HG03108 (cell line): Measurements from ENCODE around the gene NCK1.
"Not testable (repeated sequence)": the region's sequence is repeated elsewhere in the genome, so short reads cannot be mapped to it uniquely, and the experiment has no call there.

Experiments
- ATAC-seq: cut with Tn5 transposase; IDR thresholded peaks from one replicate; pipeline ENCODE4 v1.9.1; 2021; ENCODE audit warnings: moderate library complexity; ENCODE audit not compliant: unreplicated experiment

NCK1 gene

DNA sequence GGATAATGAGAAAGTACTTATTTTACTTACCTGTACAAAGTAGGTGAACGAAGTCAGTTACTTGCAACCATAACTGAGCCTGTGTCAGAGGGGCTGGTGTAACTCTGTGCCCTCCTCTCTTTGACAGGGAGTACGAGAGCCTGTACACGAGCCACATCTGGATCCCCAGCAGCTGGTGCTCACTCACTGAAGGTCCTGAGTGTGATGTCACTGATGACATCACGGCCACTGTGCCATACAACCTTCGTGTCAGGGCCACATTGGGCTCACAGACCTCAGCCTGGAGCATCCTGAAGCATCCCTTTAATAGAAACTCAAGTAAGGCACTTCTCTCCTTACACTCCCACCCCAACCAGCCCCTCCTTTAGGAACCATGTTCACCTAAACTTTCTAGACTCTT lies 120.0 kb downstream of the NCK1 start:
- ATAC-seq: no peak

DNA sequence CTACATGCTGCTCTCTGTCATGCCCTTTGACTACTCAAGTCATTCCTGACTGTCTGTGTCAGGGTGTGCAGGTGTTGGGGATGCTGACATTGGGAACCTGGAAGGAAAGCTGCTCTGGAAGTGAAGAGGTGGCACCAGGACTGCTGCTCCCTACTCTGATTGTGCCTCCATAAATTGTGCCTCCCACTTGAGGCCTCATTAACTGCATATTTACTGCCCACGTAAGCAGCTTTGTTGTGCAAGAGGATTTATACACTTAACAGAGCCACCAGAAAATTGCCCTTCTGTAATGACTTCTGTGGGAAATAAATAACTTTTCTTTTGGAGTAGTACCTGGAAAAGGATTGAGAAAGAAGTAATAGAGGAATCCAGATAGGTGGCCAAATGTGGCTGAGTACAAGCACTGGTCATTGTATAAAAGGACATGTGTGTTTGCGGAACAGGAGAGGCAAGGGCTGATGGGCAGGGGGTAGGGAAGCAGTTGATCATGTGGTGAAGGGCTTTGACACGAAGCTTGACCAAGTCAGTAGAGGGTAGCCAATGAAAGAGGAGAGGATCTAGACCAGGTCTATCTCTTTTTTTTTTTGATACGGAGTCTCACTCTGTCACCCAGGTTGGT lies 120.6 kb downstream of the NCK1 start:
- ATAC-seq: no peak

DNA sequence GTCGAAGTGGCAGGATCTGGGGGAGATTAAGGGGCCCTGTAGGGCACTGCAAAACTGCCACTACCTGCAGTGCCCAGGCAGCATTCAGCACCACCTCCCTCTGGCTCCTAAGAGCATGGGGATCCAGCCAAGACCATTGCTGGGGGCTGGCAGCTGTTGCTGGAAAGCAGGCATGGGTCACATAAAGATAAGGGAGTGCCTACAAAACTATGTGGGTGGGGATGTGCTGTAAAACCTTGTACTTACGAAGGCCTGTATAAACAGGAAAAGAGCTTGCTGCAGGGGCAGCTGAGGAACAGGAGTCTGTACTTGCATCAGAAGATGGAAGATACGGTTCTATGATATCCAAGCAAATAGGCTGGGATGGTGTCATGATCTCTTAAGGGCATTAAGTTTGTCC lies 122.8 kb downstream of the NCK1 start:
- no peak for ATAC-seq

DNA sequence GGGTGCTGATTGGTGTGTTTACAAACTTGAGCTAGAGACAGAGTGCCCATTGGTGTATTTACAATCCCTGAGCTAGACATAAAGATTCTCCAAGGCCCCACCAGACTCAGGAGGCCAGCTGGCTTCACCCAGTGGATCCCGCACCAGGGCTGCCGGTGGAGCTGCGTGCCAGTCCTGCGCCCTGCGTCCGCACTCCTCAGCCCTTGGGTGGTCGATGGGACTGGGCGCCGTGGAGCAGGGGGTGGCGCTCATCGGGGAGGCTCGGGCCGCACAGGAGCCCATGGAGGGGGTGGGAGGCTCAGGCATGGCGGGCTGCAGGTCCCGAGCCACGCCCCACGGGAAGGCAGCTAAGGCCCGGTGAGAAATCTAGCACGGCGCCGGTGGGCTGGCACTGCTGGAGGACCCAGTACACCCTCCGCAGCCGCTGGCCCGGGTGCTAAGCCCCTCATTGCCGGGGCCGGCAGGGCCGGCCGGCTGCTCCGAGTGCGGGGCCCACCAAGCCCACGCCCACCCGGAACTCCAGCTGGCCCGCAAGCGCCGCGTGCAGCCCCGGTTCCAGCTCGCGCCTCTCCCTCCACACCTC lies 125.5 kb downstream of the NCK1 start:
- not testable (repeated sequence) for ATAC-seq

DNA sequence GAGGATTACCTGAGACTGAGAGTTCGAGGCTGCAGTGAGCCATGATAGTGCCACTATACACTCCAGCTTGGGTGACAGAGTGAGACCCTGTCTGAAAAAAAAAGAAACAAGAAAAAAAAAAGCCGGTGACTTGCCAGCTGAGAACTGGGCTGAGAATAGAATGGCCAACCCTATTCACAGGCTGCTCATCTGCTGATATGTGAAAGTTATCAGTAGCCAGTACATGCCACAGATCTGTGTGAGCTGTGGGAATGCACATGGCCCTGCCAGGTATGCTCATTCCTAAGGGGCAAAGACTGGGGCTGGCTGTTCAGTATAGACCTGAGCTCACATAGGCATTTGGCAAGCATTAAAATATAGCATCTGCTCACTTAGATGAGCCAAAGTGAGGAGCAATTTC lies 126.6 kb downstream of the NCK1 start:
- no peak for ATAC-seq

DNA sequence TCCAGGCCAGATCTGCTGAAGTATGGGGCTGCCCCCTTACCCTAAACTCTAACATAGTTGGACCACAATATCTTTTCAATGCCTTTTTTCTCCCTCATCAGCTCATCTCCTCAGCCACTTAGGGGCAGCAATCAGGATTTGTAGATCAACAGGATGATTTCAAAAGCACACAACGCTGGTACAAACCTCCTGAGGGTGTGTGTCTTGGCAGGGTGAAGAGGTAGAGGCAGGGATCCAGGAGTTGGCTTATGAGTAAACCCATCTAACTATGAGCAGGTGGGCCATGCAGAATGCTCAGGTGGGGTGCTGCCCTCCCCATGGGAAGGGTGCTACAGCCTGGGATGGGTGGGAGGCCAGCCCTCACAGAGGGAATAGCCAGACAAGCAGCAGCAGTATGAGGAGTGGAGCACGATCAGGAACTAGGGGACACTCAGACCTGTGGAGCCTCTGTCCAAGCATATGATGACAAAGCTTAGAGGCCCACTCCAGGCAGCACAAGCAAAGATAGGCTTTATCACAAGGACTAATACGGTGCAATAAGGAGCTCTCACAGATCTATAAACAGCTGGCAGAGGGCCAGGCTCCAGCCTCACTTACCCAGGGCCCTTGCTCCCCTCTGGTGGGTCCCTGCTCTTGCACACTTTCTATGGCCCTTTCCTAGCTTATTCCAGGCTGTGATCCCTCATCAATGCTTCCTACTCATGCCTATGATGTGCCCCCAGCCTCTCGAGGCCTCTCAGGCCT lies 127.9 kb downstream of the NCK1 start:
- ATAC-seq: no peak

DNA sequence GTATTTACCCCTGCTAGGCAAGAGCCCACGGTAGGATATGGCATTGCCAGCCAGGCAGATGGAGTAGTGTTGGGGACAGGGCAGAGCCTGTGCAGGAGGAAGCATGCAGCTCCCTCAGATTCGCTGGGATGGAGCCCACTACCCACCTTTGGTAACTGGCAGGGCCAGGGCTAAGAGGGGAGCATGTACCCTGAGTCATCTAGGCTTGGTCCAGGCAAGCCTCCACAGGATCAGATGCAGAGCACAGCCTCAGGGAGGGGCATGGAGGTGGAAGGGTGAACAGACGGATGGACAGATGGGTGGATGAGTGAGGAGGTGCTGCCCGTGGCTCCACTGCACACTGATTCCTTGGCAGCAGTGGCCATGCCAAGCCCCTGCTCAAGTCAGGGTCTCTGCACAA lies 128.8 kb downstream of the NCK1 start:
- ATAC-seq: no peak

DNA sequence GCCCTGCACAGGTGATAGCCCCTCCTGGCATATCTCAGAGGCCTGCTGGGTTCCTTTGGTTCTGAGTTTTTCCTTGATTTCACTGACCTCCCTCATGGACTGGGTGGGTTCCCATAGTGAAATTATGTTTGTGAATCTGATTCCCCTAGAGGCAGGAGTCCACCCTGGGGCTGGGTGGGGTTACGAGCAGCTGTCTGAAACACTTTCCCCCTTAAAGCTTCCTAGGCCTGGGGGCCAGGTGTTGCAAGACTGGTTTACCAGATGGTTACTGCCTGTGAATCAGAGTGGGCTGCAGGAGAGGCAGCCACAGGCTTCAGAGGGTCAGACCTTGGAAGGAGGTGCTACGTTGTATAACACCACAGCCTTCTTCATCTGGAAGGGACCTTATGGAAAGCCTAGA lies 130.1 kb downstream of the NCK1 start:
- ATAC-seq: no peak

DNA sequence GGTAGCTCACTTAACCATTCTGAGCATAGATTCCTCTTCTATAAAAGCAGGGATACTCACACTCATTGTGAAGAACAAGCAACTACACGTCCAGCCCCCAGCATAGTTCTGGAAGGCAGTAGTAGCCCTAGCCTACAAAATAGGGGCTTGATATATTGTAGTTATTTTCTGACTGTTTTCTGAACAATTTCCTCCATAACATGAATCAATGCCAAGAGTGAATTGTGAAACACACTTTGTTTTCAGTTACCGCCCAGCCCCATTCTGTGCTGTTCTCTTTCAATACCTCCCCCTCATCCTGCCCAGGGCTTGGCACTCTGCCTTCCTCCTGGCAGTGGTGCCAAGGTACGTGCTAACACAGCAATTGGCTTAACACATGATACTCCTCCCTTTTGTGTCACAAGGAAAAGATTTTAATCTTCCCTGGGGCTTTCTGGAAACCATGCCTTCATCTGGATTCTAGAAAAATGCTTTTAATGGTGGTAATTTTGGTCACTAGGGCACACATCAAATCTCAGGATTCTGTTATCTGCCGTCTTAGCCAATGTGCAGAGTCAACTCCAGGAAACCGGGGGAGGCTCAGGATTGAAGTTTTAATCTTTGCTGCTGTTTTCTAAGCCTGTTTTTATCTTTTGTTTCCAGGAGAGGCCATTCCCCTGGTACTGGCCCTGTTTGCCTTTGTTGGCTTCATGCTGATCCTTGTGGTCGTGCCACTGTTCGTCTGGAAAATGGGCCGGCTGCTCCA lies 132.9 kb downstream of the NCK1 start:
- no peak for ATAC-seq

DNA sequence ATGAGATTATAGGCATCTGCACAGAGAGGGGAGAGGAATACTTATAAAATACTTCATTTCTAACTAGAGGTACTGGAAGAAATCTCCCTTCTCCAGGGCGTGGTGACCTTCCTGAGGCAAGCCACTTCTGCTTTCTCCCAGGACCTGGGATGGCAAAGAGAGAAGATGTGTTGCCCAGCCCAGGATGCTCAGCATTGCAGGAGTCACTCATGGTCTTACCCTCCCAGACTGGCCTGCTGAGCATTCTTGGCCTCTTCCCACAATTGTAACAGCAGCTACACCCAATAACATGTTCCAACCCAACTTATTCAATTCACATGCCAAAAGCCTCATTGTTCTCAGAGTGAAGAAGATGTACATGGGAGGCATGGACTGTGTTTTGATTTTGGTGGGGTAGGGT lies 133.6 kb downstream of the NCK1 start:
- no peak for ATAC-seq
